Astrocyte (in vitro differentiated cells and primary cell): Measurements from ENCODE around the gene STK39. TPM values are rescaled to one million over a fixed set of nuclear protein-coding genes. Genes with fewer than 3 reads are reported as not detected.

Source experiments
- DNase-seq: peaks from one replicate; pipeline ENCODE4 v3.0.0-alpha.2; 2010; ENCODE audit warnings: low read depth
- FAIRE-seq: peaks from 2 replicates; lab custom pipeline; 2011; peaks lifted over from hg19 to GRCh38; lab: Jason Lieb, UNC
- H2AFZ ChIP-seq: 2 replicates; pipeline ENCODE4 v1.6.0; 2012; ENCODE audit warnings: low read depth, low read length, inconsistent platforms
- H3K27ac ChIP-seq: 2 replicates; pipeline ENCODE4 v1.5.1; 2011; ENCODE audit warnings: low read depth, low read length, inconsistent platforms
- H3K27me3 ChIP-seq: 2 replicates; pipeline ENCODE4 v1.6.0; 2011; ENCODE audit warnings: low read length, inconsistent platforms; ENCODE audit not compliant: insufficient read depth
- H3K36me3 ChIP-seq: 2 replicates; pipeline ENCODE4 v1.5.1; 2011; ENCODE audit warnings: low read length, inconsistent platforms; ENCODE audit not compliant: insufficient read depth
- H3K4me1 ChIP-seq: 2 replicates; pipeline ENCODE4 v1.5.1; 2011; ENCODE audit warnings: low read length, inconsistent platforms; ENCODE audit not compliant: insufficient read depth
- H3K4me2 ChIP-seq: 2 replicates; pipeline ENCODE4 v1.6.0; 2012; ENCODE audit warnings: low read length, inconsistent platforms
- H3K4me3 ChIP-seq: 2 replicates; pipeline ENCODE4 v1.5.1; 2011; ENCODE audit warnings: low read depth, mild to moderate bottlenecking, low read length, inconsistent platforms; ENCODE audit not compliant: insufficient read depth
- H3K79me2 ChIP-seq: 2 replicates; pipeline ENCODE4 v1.6.0; 2012; ENCODE audit warnings: mild to moderate bottlenecking, low read length, inconsistent platforms; ENCODE audit not compliant: insufficient read depth
- H3K9ac ChIP-seq: 2 replicates; pipeline ENCODE4 v1.6.0; 2012; ENCODE audit warnings: mild to moderate bottlenecking, low read length, inconsistent platforms
- H3K9me3 ChIP-seq: 2 replicates; pipeline ENCODE4 v1.5.1; 2012; ENCODE audit warnings: low read depth, mild to moderate bottlenecking, low read length, inconsistent platforms; ENCODE audit not compliant: insufficient read depth
- H4K20me1 ChIP-seq: 2 replicates; pipeline ENCODE4 v1.6.0; 2012; ENCODE audit warnings: low read length, inconsistent platforms; ENCODE audit not compliant: insufficient read depth
- H3K27ac Mint-ChIP-seq: one replicate; pipeline ENCODE4 v1.8.0; 2021; ENCODE audit warnings: mild to moderate bottlenecking, mixed read lengths; ENCODE audit not compliant: unreplicated experiment
- H3K27me3 Mint-ChIP-seq: one replicate; pipeline ENCODE4 v1.8.0; 2021; ENCODE audit warnings: low read depth, mixed read lengths; ENCODE audit not compliant: unreplicated experiment
- H3K36me3 Mint-ChIP-seq: one replicate; pipeline ENCODE4 v1.8.0; 2021; ENCODE audit warnings: low read depth, mixed read lengths; ENCODE audit not compliant: unreplicated experiment
- H3K4me1 Mint-ChIP-seq: one replicate; pipeline ENCODE4 v1.8.0; 2021; ENCODE audit warnings: low read depth, mixed read lengths; ENCODE audit not compliant: unreplicated experiment
- H3K4me3 Mint-ChIP-seq: one replicate; pipeline ENCODE4 v1.8.0; 2021; ENCODE audit warnings: mild to moderate bottlenecking, moderate library complexity, mixed read lengths; ENCODE audit not compliant: unreplicated experiment
- H3K9me3 Mint-ChIP-seq: one replicate; pipeline ENCODE4 v1.8.0; 2021; ENCODE audit warnings: mild to moderate bottlenecking, mixed read lengths; ENCODE audit not compliant: unreplicated experiment
- EZH2 ChIP-seq: IDR thresholded peaks from 2 replicates; pipeline ENCODE4 v1.6.1; 2012; ENCODE audit warnings: mild to moderate bottlenecking, low read length, inconsistent platforms; ENCODE audit not compliant: insufficient read depth
- total RNA-seq: library from RNA; stranded (reverse); gene quantifications from 2 replicates; pipeline ENCODE4 v1.2.1, GENCODE V29; 2021
- TF ChIP-seq, protein P1 (sequence below): IDR thresholded peaks from 2 replicates; pipeline ENCODE4 v1.5.1; 2011; ENCODE audit warnings: low read depth, mild to moderate bottlenecking, inconsistent platforms, low read length, moderate library complexity; ENCODE audit not compliant: insufficient read depth

STK39 gene
- total RNA-seq, 1 donor from 2014 or later, result 23.4 TPM

DNA sequence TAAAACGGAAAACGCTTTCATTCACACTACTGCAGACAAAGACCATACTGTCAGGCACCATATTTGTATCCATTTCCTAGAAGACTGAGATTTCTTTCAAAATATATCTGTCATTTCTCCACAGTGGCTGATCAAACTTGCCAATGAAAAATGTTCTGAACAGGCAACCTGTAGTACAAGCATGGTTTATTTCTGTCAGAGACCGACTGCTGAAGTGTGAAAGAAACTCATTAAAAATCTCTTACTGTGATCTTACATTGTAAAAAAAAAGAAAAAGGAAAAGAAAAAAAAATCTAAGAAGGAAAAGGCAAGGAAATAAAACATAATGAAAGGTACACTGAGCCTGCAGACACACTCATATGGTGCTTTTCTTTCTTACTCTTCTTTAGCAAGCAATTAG is 184.5 kb downstream of the STK39 start:
- H2AFZ ChIP-seq, result no peak overlapping the region
- H3K4me1 ChIP-seq, result no peaks in the 10 kb centered on the region
- peaks cover 9% of the 10 kb centered on the region for H3K4me1 Mint-ChIP-seq
- no peak overlapping the region for H3K4me2 ChIP-seq
- H3K4me3 Mint-ChIP-seq, result no peak overlapping the region
- H3K9me3 ChIP-seq, result no peaks in the 10 kb centered on the region
- H3K36me3 ChIP-seq, result no peaks in the 10 kb centered on the region
- no peak overlapping the region for H3K27ac ChIP-seq
- H3K27ac Mint-ChIP-seq, result no peak overlapping the region
- no peaks in the 10 kb centered on the region for H3K27me3 Mint-ChIP-seq
- H3K36me3 Mint-ChIP-seq, result peaks cover 16% of the 10 kb centered on the region
- no peak for FAIRE-seq
- H3K9me3 Mint-ChIP-seq, result no peaks in the 10 kb centered on the region
- H3K4me3 ChIP-seq, result no peak overlapping the region
- TF ChIP-seq, protein P1, sequence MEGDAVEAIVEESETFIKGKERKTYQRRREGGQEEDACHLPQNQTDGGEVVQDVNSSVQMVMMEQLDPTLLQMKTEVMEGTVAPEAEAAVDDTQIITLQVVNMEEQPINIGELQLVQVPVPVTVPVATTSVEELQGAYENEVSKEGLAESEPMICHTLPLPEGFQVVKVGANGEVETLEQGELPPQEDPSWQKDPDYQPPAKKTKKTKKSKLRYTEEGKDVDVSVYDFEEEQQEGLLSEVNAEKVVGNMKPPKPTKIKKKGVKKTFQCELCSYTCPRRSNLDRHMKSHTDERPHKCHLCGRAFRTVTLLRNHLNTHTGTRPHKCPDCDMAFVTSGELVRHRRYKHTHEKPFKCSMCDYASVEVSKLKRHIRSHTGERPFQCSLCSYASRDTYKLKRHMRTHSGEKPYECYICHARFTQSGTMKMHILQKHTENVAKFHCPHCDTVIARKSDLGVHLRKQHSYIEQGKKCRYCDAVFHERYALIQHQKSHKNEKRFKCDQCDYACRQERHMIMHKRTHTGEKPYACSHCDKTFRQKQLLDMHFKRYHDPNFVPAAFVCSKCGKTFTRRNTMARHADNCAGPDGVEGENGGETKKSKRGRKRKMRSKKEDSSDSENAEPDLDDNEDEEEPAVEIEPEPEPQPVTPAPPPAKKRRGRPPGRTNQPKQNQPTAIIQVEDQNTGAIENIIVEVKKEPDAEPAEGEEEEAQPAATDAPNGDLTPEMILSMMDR, result no peak
- no peak for TF ChIP-seq EZH2
- H4K20me1 ChIP-seq, result no peaks in the 10 kb centered on the region
- H3K9ac ChIP-seq, result no peak overlapping the region
- no peaks in the 10 kb centered on the region for H3K79me2 ChIP-seq
- no peaks in the 10 kb centered on the region for H3K27me3 ChIP-seq
- no peak for DNase-seq

DNA sequence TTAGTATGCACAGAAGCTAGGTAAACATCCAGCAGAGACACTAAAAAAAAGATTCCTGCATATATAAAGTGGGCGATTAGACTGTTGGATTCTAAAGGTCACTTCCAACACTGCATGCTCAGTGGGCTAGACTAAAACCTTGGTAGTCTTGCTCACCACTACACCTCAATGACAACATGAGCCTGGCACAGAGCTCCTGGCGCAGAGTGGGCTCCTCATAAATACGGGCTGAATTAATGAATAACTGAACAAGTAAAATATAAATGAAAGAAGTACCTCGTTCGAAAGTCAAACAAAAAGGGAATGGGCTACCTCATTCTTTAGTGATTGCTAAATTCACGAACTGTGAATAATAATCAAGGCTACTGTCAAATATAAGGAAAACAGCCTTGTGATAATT is 185.3 kb downstream of the STK39 start:
- no peak overlapping the region for H3K27ac Mint-ChIP-seq
- FAIRE-seq (no peak), DNase-seq (no peak)
- H3K27ac ChIP-seq, result no peak overlapping the region
- H3K9ac ChIP-seq, result no peak overlapping the region
- H3K4me3 Mint-ChIP-seq, result no peak overlapping the region
- TF ChIP-seq, protein P1, result no peak
- no peak for TF ChIP-seq EZH2
- peaks cover 9% of the 10 kb centered on the region for H3K4me1 Mint-ChIP-seq
- H2AFZ ChIP-seq, result no peak overlapping the region
- no peak overlapping the region for H3K4me3 ChIP-seq
- no peak overlapping the region for H3K4me2 ChIP-seq
- H3K36me3 ChIP-seq, result no peaks in the 10 kb centered on the region
- peaks cover 9% of the 10 kb centered on the region for H3K36me3 Mint-ChIP-seq
- no peaks in the 10 kb centered on the region for H3K27me3 ChIP-seq
- no peaks in the 10 kb centered on the region for H3K9me3 ChIP-seq
- no peaks in the 10 kb centered on the region for H3K4me1 ChIP-seq
- no peaks in the 10 kb centered on the region for H3K9me3 Mint-ChIP-seq
- H3K27me3 Mint-ChIP-seq, result no peaks in the 10 kb centered on the region
- H3K79me2 ChIP-seq, result no peaks in the 10 kb centered on the region
- H4K20me1 ChIP-seq, result no peaks in the 10 kb centered on the region

DNA sequence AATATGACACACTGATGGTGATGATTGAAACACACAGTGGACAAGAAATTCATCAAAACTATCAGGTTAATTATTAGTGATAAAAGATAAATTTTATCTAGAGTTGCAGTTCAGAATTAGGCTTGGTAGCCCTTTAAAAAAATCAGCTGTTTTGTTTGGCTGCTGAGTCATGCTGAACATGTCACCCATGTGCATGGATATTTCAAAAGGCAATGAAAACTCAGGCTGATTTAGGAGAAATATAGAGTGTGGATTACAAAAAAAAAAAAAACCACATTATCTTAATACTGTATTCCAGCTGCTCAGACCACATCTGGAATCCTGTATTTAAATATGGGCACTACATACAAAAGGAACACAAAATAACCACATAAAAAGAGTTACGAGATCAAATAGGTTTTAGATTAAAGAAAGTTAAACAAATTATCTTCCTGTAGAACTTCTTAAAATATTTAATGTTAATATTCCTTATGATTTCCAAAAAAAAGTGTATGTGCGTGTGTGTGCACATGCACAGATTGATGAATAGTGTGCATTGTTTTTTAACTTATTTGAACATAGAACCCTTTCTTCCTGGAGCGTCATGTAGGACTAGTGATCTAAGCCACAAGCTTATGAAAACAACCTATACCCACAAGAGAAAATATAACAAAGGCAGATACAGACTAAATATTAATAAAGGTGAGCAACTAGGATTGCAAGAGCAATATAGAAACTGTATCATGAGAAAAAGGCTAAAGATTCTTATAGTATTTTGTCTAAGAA is 186.2 kb downstream of the STK39 start:
- TF ChIP-seq EZH2, result no peak
- TF ChIP-seq, protein P1, result no peak
- no peaks in the 10 kb centered on the region for H3K27me3 Mint-ChIP-seq
- H3K4me1 ChIP-seq, result no peaks in the 10 kb centered on the region
- no peaks in the 10 kb centered on the region for H3K9me3 ChIP-seq
- H3K27me3 ChIP-seq, result no peaks in the 10 kb centered on the region
- H3K4me2 ChIP-seq, result no peak overlapping the region
- no peaks in the 10 kb centered on the region for H3K9me3 Mint-ChIP-seq
- DNase-seq (peak; percentile 20), FAIRE-seq (no peak)
- H3K4me3 ChIP-seq, result no peak overlapping the region
- no peaks in the 10 kb centered on the region for H3K36me3 ChIP-seq
- H3K4me1 Mint-ChIP-seq, result peaks cover 9% of the 10 kb centered on the region
- H3K79me2 ChIP-seq, result no peaks in the 10 kb centered on the region
- no peak overlapping the region for H3K4me3 Mint-ChIP-seq
- H3K27ac ChIP-seq, result peak overlapping the region; percentile 7
- H3K36me3 Mint-ChIP-seq, result peaks cover 8% of the 10 kb centered on the region
- no peak overlapping the region for H2AFZ ChIP-seq
- H4K20me1 ChIP-seq, result no peaks in the 10 kb centered on the region
- no peak overlapping the region for H3K9ac ChIP-seq
- H3K27ac Mint-ChIP-seq, result peak overlapping the region; percentile 34
